NCI-H69 (cell line): ENCODE results near the gene RWDD4.

ENCODE experiments used
- DNase-seq: peaks from one replicate; lab custom pipeline; 2025; lab: John Stamatoyannopoulos, UW

The RWDD4 gene

GRCh38 chr4:183600189-183600685 lies 58.7 kb downstream of the RWDD4 start:
- DNase-seq: peak; percentile 0

GRCh38 chr4:183599690-183600089 lies 59.3 kb downstream of the RWDD4 start:
- DNase-seq: no peak

- DNase-seq: no peak
Observed at GRCh38 chr4:183599284-183599683, 59.7 kb downstream of the RWDD4 start.

GRCh38 chr4:183596067-183596757 lies 62.8 kb downstream of the RWDD4 start:
- DNase-seq: no peak

GRCh38 chr4:183594823-183595222 lies 64.2 kb downstream of the RWDD4 start:
- DNase-seq: no peak

- DNase-seq: no peak
Observed at GRCh38 chr4:183591301-183591700, 67.7 kb downstream of the RWDD4 start.
